Esophagus muscularis mucosa (tissue), 4 donors: Measurements from ENCODE around the gene KCNQ4. TPM values are rescaled to one million over a fixed set of nuclear protein-coding genes. Genes with fewer than 3 reads are reported as not detected.
A peak's percentile ranks its signal among the peaks of the same experiment; 100 is the strongest.

ENCODE experiments used
- DNase-seq: peaks from one replicate; pipeline ENCODE4 v3.0.0-alpha.2; 2017; ENCODE audit errors: extremely low spot score
- H3K27ac ChIP-seq, 4 donors: fragments of 200-600 bp; sonication (generic); replicated peaks in 1 of 4; 1 replicate in 3 of 4; 2 replicates in 1 of 4; pipeline ENCODE4 v1.5.1; 2016 to 2019; ENCODE audit warnings: mild to moderate bottlenecking in 1 of 4
- H3K27me3 ChIP-seq, 4 donors: fragments of 200-600 bp; sonication (generic); one replicate each; pipeline versions ENCODE4 v1.5.1 to v1.6.0; 2016 to 2019
- H3K36me3 ChIP-seq, 4 donors: fragments of 200-600 bp; sonication (generic); one replicate each; pipeline ENCODE4 v1.5.1; 2016 to 2019
- H3K4me1 ChIP-seq, 4 donors: fragments of 200-600 bp; sonication (generic); one replicate each; pipeline ENCODE4 v1.5.1; 2016 to 2019
- H3K4me3 ChIP-seq, 4 donors: fragments of 200-600 bp; sonication (generic); 1 replicate in 2 of 4; 2 replicates in 2 of 4; pipeline ENCODE4 v1.5.1; 2016 to 2019; ENCODE audit warnings: mild to moderate bottlenecking in 4 of 4, moderate library complexity in 1 of 4
- H3K9me3 ChIP-seq, 4 donors: fragments of 200-600 bp; sonication (generic); 1 replicate in 3 of 4; 2 replicates in 1 of 4; pipeline ENCODE4 v1.5.1; 2016 to 2019
- CTCF ChIP-seq, 3 experiments: fragments of 200-600 bp in 2 of 3; fragments of 450-650 bp in 1 of 3; sonication (generic) in 2 of 3; IDR thresholded peaks; one replicate each; pipeline ENCODE4 v1.5.1; 2017 to 2019; ENCODE audit warnings: antibody characterized with exemption in 3 of 3, mild to moderate bottlenecking in 2 of 3, moderate library complexity in 1 of 3
- EP300 ChIP-seq: sonication (generic); formaldehyde crosslinking; IDR thresholded peaks from one replicate; pipeline ENCODE4 v1.6.1; 2017; ENCODE audit warnings: antibody characterized with exemption
- POLR2A ChIP-seq: fragments of 450-650 bp; IDR thresholded peaks from one replicate; pipeline ENCODE4 v1.6.1; 2017; ENCODE audit warnings: antibody characterized with exemption, moderate library complexity, mild to moderate bottlenecking, low read depth
- POLR2AphosphoS5 ChIP-seq, 2 donors: sonication (generic); formaldehyde crosslinking; IDR thresholded peaks; one replicate each; pipeline ENCODE4 v1.6.1; 2017; ENCODE audit warnings: antibody characterized with exemption in 2 of 2
- WGBS: methylation state at CpG from one replicate; pipeline ENCODE4 v1.1.5; 2018; 5-methylcytosine and 5-hydroxymethylcytosine counted together
- intact Hi-C: fragments of 100-400 bp; cut with DNase I; formaldehyde crosslinking; loops from one replicate; pipeline ENCODE4 v1.15.1; 2023
- total RNA-seq, 4 donors: library from RNA; depleted of rRNA; stranded (reverse); fragments of >200 nt; gene quantifications; one replicate each; pipeline versions ENCODE4 v1.1.0 to v1.2.1, GENCODE V29; 2016

The KCNQ4 gene
- total RNA-seq, 4 donors from 2014 or later: 9.3 to 22.0 (median 17.1) TPM

- Histone ChIP-seq H3K9me3 (no peaks in the 10 kb centered on the region), H3K27me3 (no peaks in the 10 kb centered on the region), H3K4me1 (peaks cover 51 to 77% (median 72%) of the 10 kb centered on the region in 4 donors), H3K27ac (peak overlapping the region in 3 of 4 donors; percentile 21 to 72 (median 70)), H3K36me3 (peaks cover 13 to 59% (median 26%) of the 10 kb centered on the region in 4 donors), H3K4me3 (no peak overlapping the region)
- TF ChIP-seq POLR2A (no peak), POLR2AphosphoS5 (IDR thresholded peaks at IDR 0.05) (no peak), EP300 (no peak)
- WGBS: 100% methylated on average over 2 of the region's 3 CpGs
- no peak for DNase-seq
- intact Hi-C loops: no loop called here
Measured at GRCh38 chr1:40743860-40744259, 39.7 kb upstream of the KCNQ4 start.

GRCh38 chr1:40745176-40745575, 38.4 kb upstream of the KCNQ4 start:
- Histone ChIP-seq H3K4me1 (peaks cover 39 to 64% (median 59%) of the 10 kb centered on the region in 4 donors), H3K27ac (peak overlapping the region; percentile 5 to 72 (median 52)), H3K4me3 (no peak overlapping the region), H3K36me3 (peaks cover 20 to 59% (median 30%) of the 10 kb centered on the region in 4 donors), H3K9me3 (no peaks in the 10 kb centered on the region), H3K27me3 (no peaks in the 10 kb centered on the region)
- TF ChIP-seq POLR2A: no peak
- WGBS: 22% methylated on average over 1 of the region's 1 CpG
- no peak for DNase-seq
- intact Hi-C loops: no loop called here

GRCh38 chr1:40746344-40747090, 37.1 kb upstream of the KCNQ4 start:
- Histone ChIP-seq H3K4me3 (no peak overlapping the region), H3K36me3 (peaks cover 20 to 68% (median 35%) of the 10 kb centered on the region in 4 donors), H3K27ac (peak overlapping the region in 2 of 4 donors; percentile 49 to 72), H3K4me1 (peaks cover 32 to 57% (median 45%) of the 10 kb centered on the region in 4 donors), H3K9me3 (no peaks in the 10 kb centered on the region), H3K27me3 (no peaks in the 10 kb centered on the region)
- TF ChIP-seq CTCF (IDR thresholded peaks at IDR 0.05) (no peak), POLR2AphosphoS5 (IDR thresholded peaks at IDR 0.05) (no peak), POLR2A (no peak), EP300 (no peak)
- 83% methylated on average over 2 of the region's 2 CpGs for WGBS
- DNase-seq: no peak
- intact Hi-C loops: no loop called here

GRCh38 chr1:40748841-40749718, 34.5 kb upstream of the KCNQ4 start:
- H3K36me3 ChIP-seq: peaks cover 27 to 82% (median 49%) of the 10 kb centered on the region in 4 donors
- intact Hi-C loops: no loop called here
- no peak for DNase-seq
- no peaks in the 10 kb centered on the region for H3K9me3 ChIP-seq
- H3K27ac ChIP-seq: no peak overlapping the region
- peaks cover 22 to 41% (median 37%) of the 10 kb centered on the region in 4 donors for H3K4me1 ChIP-seq
- TF ChIP-seq CTCF (IDR thresholded peaks at IDR 0.05): no peak
- TF ChIP-seq POLR2A: no peak
- TF ChIP-seq EP300: no peak
- TF ChIP-seq POLR2AphosphoS5 (IDR thresholded peaks at IDR 0.05): no peak
- no peaks in the 10 kb centered on the region for H3K27me3 ChIP-seq
- 93% methylated on average over 5 of the region's 5 CpGs for WGBS
- no peak overlapping the region for H3K4me3 ChIP-seq

- H3K4me1 ChIP-seq: peaks cover 23 to 41% (median 38%) of the 10 kb centered on the region in 4 donors
- DNase-seq: no peak
- 77% methylated on average over 3 of the region's 3 CpGs for WGBS
- H3K27ac ChIP-seq: no peak overlapping the region
- H3K9me3 ChIP-seq: no peaks in the 10 kb centered on the region
- TF ChIP-seq POLR2A (no peak), EP300 (no peak), POLR2AphosphoS5 (IDR thresholded peaks at IDR 0.05) (no peak), CTCF (IDR thresholded peaks at IDR 0.05) (no peak)
- H3K4me3 ChIP-seq: no peak overlapping the region
- H3K36me3 ChIP-seq: peaks cover 29 to 88% (median 52%) of the 10 kb centered on the region in 4 donors
- intact Hi-C loops: no loop called here
- no peaks in the 10 kb centered on the region for H3K27me3 ChIP-seq
Measured at GRCh38 chr1:40749817-40750216, 33.8 kb upstream of the KCNQ4 start.
